Measurements from ENCODE around the gene ASGR1. TPM values are rescaled to one million over a fixed set of nuclear protein-coding genes. Genes with fewer than 3 reads are reported as not detected.

Gene ASGR1
- total and polyA plus RNA-seq, 12 donors, result 0.29 to 6.9 (median 1.8) TPM; not detected in 2

GRCh38 chr17:7220593-7221277 lies 41.6 kb upstream of the ASGR1 start:
- DNase-seq, result peak; percentile 75 to 90 (median 83)
- WGBS, 4 donors, result 15 to 19% (median 17%) methylated on average over 7 to 11 of the region's 11 CpGs
- intact Hi-C loops (cut with DNase I), result no loop called here
- H3K27ac ChIP-seq, result peak overlapping the region; percentile 86 to 100 (median 97)
- no peaks in the 10 kb centered on the region for H3K27me3 ChIP-seq
- peak overlapping the region; percentile 48 to 99 (median 82) for H3K4me3 ChIP-seq
- H3K4me1 ChIP-seq (replicated peaks in 1 of 2), result peaks cover 46 to 71% of the 10 kb centered on the region in 2 donors
- H3K36me3 ChIP-seq (replicated peaks in 1 of 2), result peaks cover 0 to 38% of the 10 kb centered on the region in 2 donors
- no peaks in the 10 kb centered on the region for H3K9me3 ChIP-seq (replicated peaks in 1 of 3)
- TF ChIP-seq POLR2A (IDR thresholded peaks at IDR 0.05) (no peak), CTCF (IDR thresholded peaks at IDR 0.05) (peak; percentile 7 to 52 (median 48))

DNA sequence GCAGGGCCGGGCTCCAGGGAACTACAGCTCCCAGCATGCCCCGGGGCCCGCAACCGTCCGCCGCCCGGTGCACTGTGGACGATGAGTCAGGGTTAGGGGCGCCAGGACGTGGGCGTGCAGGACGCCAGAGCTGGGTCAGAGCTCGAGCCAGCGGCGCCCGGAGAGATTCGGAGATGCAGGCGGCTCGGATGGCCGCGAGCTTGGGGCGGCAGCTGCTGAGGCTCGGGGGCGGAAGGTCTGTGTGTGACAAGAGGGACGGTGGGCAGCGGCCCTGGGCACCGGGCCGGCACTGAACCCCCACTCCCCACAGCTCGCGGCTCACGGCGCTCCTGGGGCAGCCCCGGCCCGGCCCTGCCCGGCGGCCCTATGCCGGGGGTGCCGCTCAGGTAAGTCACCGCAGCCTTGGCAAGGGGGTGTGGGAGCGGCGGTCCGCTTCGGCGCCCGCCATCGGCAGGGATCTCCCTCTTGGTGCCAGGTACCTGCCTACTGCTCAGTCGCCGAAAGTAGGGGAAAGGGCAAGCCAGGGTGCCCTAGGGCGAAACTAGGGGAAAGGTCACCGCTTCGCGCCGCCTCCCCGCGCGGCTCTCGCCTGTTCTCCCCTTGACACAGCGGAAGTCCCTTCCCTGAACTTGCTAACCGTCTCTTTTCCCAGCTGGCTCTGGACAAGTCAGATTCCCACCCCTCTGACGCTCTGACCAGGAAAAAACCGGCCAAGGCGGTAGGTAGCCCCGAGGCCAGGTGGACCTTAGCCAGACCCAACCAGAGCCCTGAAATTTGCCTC lies 40.8 kb upstream of the ASGR1 start, which contains the start of the genes ACADVL and DLG4:
TSS of gene ACADVL (plus strand) at position 127 of the 781 bp plus-strand sequence. CDS start at position 174, 47 bp downstream.
TSS of gene DLG4 (minus strand) at position 25 of the 781 bp plus-strand sequence.
- H3K27me3 ChIP-seq, result no peaks in the 10 kb centered on the region
- H3K9me3 ChIP-seq (replicated peaks in 1 of 3), result no peaks in the 10 kb centered on the region
- H3K27ac ChIP-seq, result peak within 1 kb of the TSS; percentile 86 to 100 (median 97)
- H3K4me3 ChIP-seq, result peak within 1 kb of the TSS; percentile 48 to 99 (median 82)
- H3K36me3 ChIP-seq (replicated peaks in 1 of 2), result peaks cover 0 to 30% of the 10 kb centered on the region in 2 donors
- TF ChIP-seq CTCF (IDR thresholded peaks at IDR 0.05), result no peak
- peak; percentile 88 to 98 for TF ChIP-seq POLR2A (IDR thresholded peaks at IDR 0.05)
- intact Hi-C loops (cut with DNase I), result no loop called here
- peaks cover 45 to 78% of the 10 kb centered on the region in 2 donors for H3K4me1 ChIP-seq (replicated peaks in 1 of 2)
- DNase-seq, result peak; percentile 92 to 97 (median 95)
- WGBS, 4 donors, result 0 to 2% (median 1%) methylated on average over 22 to 63 of the region's 63 CpGs

DNA sequence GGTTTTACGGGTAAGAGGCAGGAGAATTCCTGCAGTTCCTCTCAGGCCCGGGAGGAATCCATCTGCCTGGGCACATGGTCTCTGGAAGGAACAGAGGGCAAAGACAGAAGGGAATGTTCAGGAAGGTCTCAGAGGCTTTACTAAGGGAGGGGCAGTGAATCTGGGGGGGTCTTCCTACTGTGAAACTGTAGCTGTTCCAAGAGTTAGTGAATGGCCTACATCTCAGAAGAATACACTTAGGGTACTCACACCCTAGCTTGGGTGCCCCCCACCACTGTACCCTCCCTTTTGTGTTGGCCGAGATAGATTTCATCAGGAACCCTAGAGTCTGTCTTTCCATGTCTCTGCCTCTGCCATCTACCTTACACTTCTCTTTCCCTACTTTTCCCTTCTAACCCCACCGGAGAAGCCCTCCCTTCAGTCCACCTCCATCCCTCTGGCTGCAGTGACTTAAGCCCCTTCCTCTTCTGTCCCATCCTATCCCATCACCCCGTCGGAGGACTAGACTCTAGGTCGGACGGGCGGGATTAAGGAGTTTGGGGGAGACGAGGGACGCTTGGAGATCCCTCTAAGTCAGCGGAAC lies 40.1 kb upstream of the ASGR1 start:
- WGBS, 4 donors, result 16 to 19% (median 16%) methylated on average over 11 to 12 of the region's 12 CpGs
- no peaks in the 10 kb centered on the region for H3K27me3 ChIP-seq
- peak in 1 of 7 donors; percentile 35 for DNase-seq
- H3K9me3 ChIP-seq (replicated peaks in 1 of 3), result no peaks in the 10 kb centered on the region
- H3K4me3 ChIP-seq, result peak overlapping the region in 2 of 4 donors; percentile 87 to 99
- peak overlapping the region; percentile 86 to 100 (median 97) for H3K27ac ChIP-seq
- intact Hi-C loops (cut with DNase I), result no loop called here
- peaks cover 0 to 26% of the 10 kb centered on the region in 2 donors for H3K36me3 ChIP-seq (replicated peaks in 1 of 2)
- TF ChIP-seq POLR2A (IDR thresholded peaks at IDR 0.05) (no peak), CTCF (IDR thresholded peaks at IDR 0.05) (no peak)
- peaks cover 40 to 79% of the 10 kb centered on the region in 2 donors for H3K4me1 ChIP-seq (replicated peaks in 1 of 2)

DNA sequence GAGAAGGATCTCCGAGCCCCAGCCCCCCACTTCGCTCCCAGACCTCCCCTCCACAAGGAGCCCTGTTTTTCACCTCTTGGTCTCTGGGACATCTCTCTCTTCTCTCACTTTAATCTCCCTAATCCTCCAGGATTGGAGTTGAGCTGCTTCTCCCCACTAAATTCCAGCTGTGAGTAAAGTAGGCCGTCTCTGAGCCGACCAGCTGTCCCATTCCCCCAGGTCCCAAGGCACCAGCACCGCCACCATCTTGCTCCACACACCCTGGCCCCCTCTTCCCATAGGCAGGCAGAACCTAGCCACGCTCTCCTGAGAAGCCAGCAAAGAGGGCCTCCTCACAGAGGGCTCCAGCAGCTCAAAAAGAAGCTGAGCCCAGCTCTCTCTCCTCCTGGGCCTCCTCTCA lies 39.6 kb upstream of the ASGR1 start:
- Histone ChIP-seq H3K27me3 (no peaks in the 10 kb centered on the region), H3K4me3 (no peak overlapping the region), H3K4me1 (replicated peaks in 1 of 2) (peaks cover 45 to 78% of the 10 kb centered on the region in 2 donors), H3K36me3 (replicated peaks in 1 of 2) (peaks cover 0 to 20% of the 10 kb centered on the region in 2 donors), H3K27ac (peak overlapping the region in 2 of 5 donors; percentile 99 to 100), H3K9me3 (replicated peaks in 1 of 3) (no peaks in the 10 kb centered on the region)
- WGBS, 4 donors, result 69 to 82% (median 80%) methylated on average over 6 of the region's 6 CpGs
- TF ChIP-seq POLR2A (IDR thresholded peaks at IDR 0.05), result no peak
- no peak for TF ChIP-seq CTCF (IDR thresholded peaks at IDR 0.05)
- intact Hi-C loops (cut with DNase I), result no loop called here
- peak in 2 of 7 donors; percentile 27 to 39 for DNase-seq
